Ecto neural progenitor cell (in vitro differentiated cells): ENCODE results near the gene MYO5A.
"Not testable (repeated sequence)": the region's sequence is repeated elsewhere in the genome, so short reads cannot be mapped to it uniquely, and the experiment has no call there.

Source experiments
- DNase-seq: peaks from one replicate; pipeline ENCODE4 v3.0.0-alpha.2; 2018; ENCODE audit warnings: low spot score

The MYO5A gene

GRCh38 chr15:52540374-52541012 lies 11.8 kb upstream of the MYO5A start:
- DNase-seq = no peak

- DNase-seq = no peak
Measured at GRCh38 chr15:52537459-52537858, 8.8 kb upstream of the MYO5A start.

DNA sequence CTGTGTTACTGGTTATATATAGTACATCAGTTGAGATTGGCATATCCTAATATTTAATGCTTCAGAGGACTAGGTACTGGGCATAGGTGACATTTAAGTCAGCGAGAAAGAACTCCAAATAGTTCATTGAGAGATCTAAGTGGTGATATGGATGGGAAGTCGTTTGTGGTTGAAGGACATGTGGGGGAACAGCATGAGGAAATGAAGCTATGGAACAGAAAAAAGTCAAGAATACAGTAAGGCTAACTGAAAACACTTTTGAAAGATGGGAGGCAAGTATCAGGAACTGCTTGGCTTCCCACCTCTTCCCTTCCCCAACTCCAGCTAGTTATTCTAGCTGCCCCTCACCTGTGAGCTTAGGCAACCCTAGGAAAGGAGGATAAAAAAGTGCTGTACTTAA lies 3.7 kb upstream of the MYO5A start:
- DNase-seq = no peak

DNA sequence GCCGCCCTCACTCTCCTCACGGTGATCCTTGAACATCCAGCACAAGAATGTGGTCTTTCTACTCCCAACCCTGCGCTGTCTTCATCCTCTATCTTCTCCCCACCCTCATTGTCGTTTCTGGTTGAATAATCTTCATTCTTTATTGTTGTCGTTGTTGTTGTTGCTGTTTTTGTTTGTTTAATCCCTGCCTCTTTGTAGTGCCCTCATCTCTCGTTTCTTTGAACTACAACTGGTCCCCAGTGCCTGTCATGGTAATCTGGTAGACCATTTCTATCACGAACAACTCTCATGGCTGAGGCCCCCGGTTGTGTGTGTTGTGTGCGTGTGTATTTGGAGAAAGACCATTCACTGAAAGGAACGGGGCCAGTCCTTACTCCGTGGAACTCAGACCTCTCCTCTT lies 1.3 kb upstream of the MYO5A start:
- no peak for DNase-seq

DNA sequence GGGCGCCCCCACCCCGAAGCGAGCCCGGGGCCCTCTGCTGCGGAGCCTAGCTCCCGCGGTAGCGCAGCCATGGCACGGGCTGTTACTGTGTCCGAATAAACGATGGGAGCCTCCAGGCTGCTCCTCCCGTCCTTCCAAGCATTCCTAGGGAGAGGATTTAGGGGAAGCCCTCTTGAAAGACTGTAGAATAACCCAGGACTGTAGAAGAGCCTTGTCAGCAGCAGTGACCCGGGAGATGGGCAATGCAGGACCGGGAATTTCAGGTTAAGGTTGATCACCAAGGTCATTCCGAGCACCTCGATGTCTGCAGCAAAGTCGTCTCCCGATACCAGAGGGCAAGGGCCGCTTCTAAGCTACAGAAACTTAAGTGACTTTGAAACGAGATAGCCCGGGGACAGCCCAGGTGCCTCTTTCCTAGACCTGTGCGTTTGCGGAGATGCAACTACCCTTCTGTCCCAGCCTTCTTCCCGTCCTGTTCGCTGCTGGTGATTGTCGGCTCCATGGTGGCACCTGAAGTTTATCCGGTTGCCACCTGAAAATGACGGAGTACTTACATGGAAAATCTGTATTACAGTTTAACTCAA lies 753 bp upstream of the MYO5A start:
- no peak for DNase-seq

DNA sequence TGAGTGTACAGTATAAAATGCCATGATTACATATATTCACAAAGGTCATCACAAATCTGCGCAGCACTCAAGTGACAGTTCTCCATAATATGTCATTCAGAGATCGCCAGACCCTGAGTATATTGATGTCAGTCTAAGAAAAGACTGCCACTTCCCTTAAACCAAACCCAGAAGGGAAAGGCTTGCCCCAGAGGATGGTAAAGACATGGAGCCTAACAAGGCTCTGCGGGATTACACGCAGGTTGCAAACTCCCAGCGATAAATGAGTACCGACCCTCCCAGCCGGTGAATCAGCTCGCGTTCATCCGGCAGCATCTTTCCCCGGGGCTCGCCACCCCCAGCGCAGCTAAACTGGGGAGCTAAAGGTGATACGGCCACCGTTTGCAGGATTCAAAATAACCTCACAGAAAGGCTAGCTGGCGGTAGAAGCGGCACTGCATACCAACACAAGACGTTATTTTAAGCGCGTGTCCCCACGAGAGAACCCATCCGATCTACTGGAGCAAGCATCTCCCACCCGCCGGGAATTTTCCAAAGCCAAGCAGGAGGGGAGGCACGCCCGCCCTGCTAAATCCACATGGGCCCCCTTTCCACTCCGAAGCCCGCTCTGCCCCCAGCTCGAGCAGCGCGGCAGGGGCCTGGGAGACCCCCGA lies 643 bp downstream of the MYO5A start:
- no peak for DNase-seq

DNA sequence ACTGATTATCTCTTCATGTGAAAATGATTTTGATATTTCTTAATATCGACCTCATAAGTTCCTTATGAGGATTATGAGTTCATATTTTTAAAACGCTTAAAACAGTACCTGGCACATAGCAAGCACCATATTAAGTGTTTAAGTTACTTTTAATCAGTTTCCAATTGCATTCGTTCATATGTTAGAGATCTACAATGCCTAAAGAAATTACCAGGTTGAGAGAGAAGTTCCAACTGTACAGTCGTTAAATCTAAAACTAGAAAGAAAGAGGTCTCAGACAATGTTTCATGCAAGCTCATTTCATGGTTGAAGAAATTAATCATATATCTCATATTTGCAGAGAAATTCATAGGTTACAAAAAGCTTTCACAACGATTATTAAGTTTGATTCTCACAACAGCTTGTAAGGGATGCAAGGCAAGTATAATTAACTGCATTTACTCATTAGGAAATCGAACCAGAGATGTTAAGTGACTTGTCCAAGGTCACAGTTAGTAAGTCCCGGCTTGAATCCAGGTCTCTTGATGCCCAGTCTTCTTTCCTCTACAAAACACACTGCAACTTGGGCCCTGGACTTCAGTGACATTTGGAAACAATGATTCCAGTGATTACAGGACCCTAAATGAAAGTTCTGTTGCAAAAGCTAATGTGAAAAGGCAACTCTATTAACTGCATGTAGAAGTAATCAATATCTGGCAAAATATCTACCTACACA lies 1.3 kb downstream of the MYO5A start:
- no peak for DNase-seq

GRCh38 chr15:52524223-52525136 lies 4.2 kb downstream of the MYO5A start:
- DNase-seq = no peak

- no peak for DNase-seq
Measured at GRCh38 chr15:52523647-52524046, 5.0 kb downstream of the MYO5A start.

- no peak for DNase-seq
Measured at GRCh38 chr15:52523192-52523591, 5.5 kb downstream of the MYO5A start.

GRCh38 chr15:52521682-52522081 lies 7.0 kb downstream of the MYO5A start:
- no peak for DNase-seq

GRCh38 chr15:52520421-52520820 lies 8.3 kb downstream of the MYO5A start:
- DNase-seq = no peak

- no peak for DNase-seq
Measured at GRCh38 chr15:52518487-52519371, 10.0 kb downstream of the MYO5A start.

- DNase-seq = no peak
Measured at GRCh38 chr15:52517014-52517413, 11.7 kb downstream of the MYO5A start.

- DNase-seq = no peak
Measured at GRCh38 chr15:52515343-52515742, 13.3 kb downstream of the MYO5A start.

GRCh38 chr15:52514482-52514881 lies 14.2 kb downstream of the MYO5A start:
- no peak for DNase-seq

DNA sequence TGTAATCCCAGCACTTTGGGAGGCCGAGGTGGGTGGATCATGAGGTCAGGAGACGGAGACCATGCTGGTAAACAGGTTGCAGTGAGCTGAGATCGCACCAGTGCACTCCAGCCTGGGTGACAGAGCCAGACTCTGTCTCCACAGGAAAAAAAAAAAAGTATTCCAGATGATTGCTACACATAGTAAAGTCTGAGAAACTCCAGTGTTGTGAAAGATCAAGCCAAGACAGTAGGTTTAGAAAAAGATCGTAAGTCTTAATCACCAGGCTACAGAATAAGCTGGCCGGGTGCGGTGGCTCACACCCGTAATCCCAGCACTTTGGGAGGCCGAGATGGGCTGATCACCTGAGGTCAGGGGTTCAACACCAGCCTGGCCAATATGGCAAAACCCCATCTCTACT lies 15.8 kb downstream of the MYO5A start:
- DNase-seq = not testable (repeated sequence)

- no peak for DNase-seq
Measured at GRCh38 chr15:52511084-52511483, 17.6 kb downstream of the MYO5A start.

GRCh38 chr15:52509500-52510245 lies 19.0 kb downstream of the MYO5A start:
- no peak for DNase-seq

- DNase-seq = no peak
Measured at GRCh38 chr15:52506549-52506948, 22.1 kb downstream of the MYO5A start.
